Smooth muscle cell (in vitro differentiated cells): ENCODE results near the gene BROX. TPM values are rescaled to one million over a fixed set of nuclear protein-coding genes. Genes with fewer than 3 reads are reported as not detected.
A peak's percentile ranks its signal among the peaks of the same experiment; 100 is the strongest.

Experiments used
- DNase-seq: peaks from one replicate; lab custom pipeline; 2025; ENCODE audit not compliant: unreplicated experiment; lab: John Stamatoyannopoulos, UW
- H2AFZ ChIP-seq: fragments of 200-600 bp; sonication (generic); 2 replicates; pipeline ENCODE4 v1.6.0; 2016; ENCODE audit warnings: antibody characterized with exemption, low read depth, mild to moderate bottlenecking
- H3F3A ChIP-seq: fragments of 200-600 bp; sonication (generic); 2 replicates; pipeline ENCODE4 v1.6.0; 2017; ENCODE audit warnings: antibody characterized with exemption, low read depth
- H3K27ac ChIP-seq: fragments of 200-600 bp; sonication (generic); 2 replicates; pipeline ENCODE4 v1.5.1; 2016; ENCODE audit warnings: low read depth, mild to moderate bottlenecking
- H3K27me3 ChIP-seq: fragments of 200-600 bp; sonication (generic); 2 replicates; pipeline ENCODE4 v1.6.1; 2016; ENCODE audit warnings: low read depth, mild to moderate bottlenecking
- H3K36me3 ChIP-seq: fragments of 200-600 bp; sonication (generic); 2 replicates; pipeline ENCODE4 v1.5.1; 2016; ENCODE audit warnings: low read depth
- H3K4me1 ChIP-seq: fragments of 200-600 bp; sonication (generic); 2 replicates; pipeline ENCODE4 v1.5.1; 2016; ENCODE audit warnings: low read depth
- H3K4me2 ChIP-seq: fragments of 200-600 bp; sonication (generic); 2 replicates; pipeline ENCODE4 v1.6.0; 2016; ENCODE audit warnings: mild to moderate bottlenecking
- H3K4me3 ChIP-seq: fragments of 200-600 bp; sonication (generic); 2 replicates; pipeline ENCODE4 v1.5.1; 2016; ENCODE audit warnings: mild to moderate bottlenecking
- H3K79me2 ChIP-seq: fragments of 200-600 bp; sonication (generic); 2 replicates; pipeline ENCODE4 v1.6.0; 2016; ENCODE audit warnings: low read depth, mild to moderate bottlenecking
- H3K9ac ChIP-seq: fragments of 200-600 bp; sonication (generic); 2 replicates; pipeline ENCODE4 v1.6.0; 2016; ENCODE audit warnings: low read depth
- H3K9me3 ChIP-seq: fragments of 200-600 bp; sonication (generic); replicated peaks from 2 replicates; pipeline ENCODE4 v1.5.1; 2016; ENCODE audit warnings: low read depth
- H4K20me1 ChIP-seq: fragments of 200-600 bp; sonication (generic); 2 replicates; pipeline ENCODE4 v1.6.0; 2016; ENCODE audit warnings: low read depth
- WGBS: methylation state at CpG from one replicate; pipeline ENCODE4 v1.1.7; 2016; ENCODE audit warnings: low lambda C conversion rate; 5-methylcytosine and 5-hydroxymethylcytosine counted together
- polyA plus RNA-seq: library from polyadenylated mRNA; unstranded; fragments of >200 nt; fragmentation: Nextera tagmentation; extraction: Ambion mirVana; gene quantifications from 2 replicates; pipeline ENCODE4 v1.2.1, GENCODE V29; 2016
- total RNA-seq: library from RNA; depleted of rRNA; stranded (reverse); fragments of >200 nt; gene quantifications from 2 replicates; pipeline ENCODE4 v1.2.3, GENCODE V29; 2014
- TF ChIP-seq, protein P1 (sequence below): fragments of 200-600 bp; sonication (generic); IDR thresholded peaks from 2 replicates; pipeline ENCODE4 v1.5.1; 2017; ENCODE audit warnings: borderline replicate concordance, mild to moderate bottlenecking, antibody characterized with exemption; ENCODE audit not compliant: insufficient read depth, poor library complexity, severe bottlenecking

Gene BROX
- total and polyA plus RNA-seq, 2 experiments from 2014 or later = 13.3 to 64.3 TPM

DNA sequence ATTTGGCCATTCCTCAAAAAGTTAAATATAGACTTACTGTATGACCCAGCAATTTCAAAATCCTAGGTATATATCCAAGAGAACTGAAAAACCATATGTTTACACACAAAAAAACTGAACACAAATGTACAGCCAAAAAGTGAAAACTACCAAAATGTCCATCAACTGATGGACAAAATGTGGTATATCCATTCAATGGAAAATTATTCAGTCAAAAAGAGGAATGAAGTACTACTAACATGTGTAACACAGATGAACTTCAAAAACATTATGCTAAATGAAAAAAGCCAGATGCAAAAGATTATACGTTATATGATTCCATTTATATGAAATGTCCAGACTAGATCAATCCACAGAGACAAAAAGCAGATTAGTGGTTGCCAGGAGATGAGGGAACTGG is 8.1 kb upstream of the BROX start:
- Histone ChIP-seq H3K27me3 (no peaks in the 10 kb centered on the region), H3K36me3 (peaks cover 14% of the 10 kb centered on the region), H3K27ac (no peak overlapping the region), H3K9ac (no peak overlapping the region), H3K4me1 (no peaks in the 10 kb centered on the region), H3K9me3 (no peaks in the 10 kb centered on the region), H4K20me1 (peaks cover 33% of the 10 kb centered on the region), H3F3A (no peaks in the 10 kb centered on the region), H3K79me2 (peaks cover 72% of the 10 kb centered on the region), H2AFZ (no peak overlapping the region), H3K4me2 (no peak overlapping the region), H3K4me3 (no peak overlapping the region)
- DNase-seq = no peak
- WGBS = 97% methylated on average over 1 of the region's 1 CpG
- TF ChIP-seq, protein P1, sequence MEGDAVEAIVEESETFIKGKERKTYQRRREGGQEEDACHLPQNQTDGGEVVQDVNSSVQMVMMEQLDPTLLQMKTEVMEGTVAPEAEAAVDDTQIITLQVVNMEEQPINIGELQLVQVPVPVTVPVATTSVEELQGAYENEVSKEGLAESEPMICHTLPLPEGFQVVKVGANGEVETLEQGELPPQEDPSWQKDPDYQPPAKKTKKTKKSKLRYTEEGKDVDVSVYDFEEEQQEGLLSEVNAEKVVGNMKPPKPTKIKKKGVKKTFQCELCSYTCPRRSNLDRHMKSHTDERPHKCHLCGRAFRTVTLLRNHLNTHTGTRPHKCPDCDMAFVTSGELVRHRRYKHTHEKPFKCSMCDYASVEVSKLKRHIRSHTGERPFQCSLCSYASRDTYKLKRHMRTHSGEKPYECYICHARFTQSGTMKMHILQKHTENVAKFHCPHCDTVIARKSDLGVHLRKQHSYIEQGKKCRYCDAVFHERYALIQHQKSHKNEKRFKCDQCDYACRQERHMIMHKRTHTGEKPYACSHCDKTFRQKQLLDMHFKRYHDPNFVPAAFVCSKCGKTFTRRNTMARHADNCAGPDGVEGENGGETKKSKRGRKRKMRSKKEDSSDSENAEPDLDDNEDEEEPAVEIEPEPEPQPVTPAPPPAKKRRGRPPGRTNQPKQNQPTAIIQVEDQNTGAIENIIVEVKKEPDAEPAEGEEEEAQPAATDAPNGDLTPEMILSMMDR = no peak

DNA sequence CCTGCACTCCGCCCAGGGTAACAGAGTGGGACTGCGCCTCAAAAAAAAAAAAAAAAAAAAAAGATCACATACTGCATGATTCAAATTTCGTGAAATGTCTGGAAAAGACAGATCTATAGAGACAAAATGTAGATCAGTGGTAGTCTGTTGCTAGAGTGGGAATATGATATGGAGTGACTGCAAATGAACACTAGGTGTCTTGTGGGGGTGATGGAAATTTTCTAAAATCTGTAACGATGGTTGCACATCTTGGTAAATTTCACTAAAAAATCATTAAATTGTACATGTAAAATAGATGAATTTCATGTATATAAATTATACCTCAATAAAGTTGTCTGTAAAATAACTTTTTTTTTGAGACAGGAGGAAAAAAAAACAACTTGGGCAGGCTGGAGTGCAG is 5.5 kb upstream of the BROX start:
- no peak for DNase-seq
- no peak overlapping the region for H3K9ac ChIP-seq
- H3K4me3 ChIP-seq = no peak overlapping the region
- H3K36me3 ChIP-seq = peaks cover 8% of the 10 kb centered on the region
- H3K4me1 ChIP-seq = peaks cover 11% of the 10 kb centered on the region
- peaks cover 80% of the 10 kb centered on the region for H3K79me2 ChIP-seq
- no peaks in the 10 kb centered on the region for H3K27me3 ChIP-seq
- no peak overlapping the region for H3K27ac ChIP-seq
- H3K9me3 ChIP-seq = no peaks in the 10 kb centered on the region
- peaks cover 2% of the 10 kb centered on the region for H3F3A ChIP-seq
- H2AFZ ChIP-seq = no peak overlapping the region
- H4K20me1 ChIP-seq = peaks cover 45% of the 10 kb centered on the region
- TF ChIP-seq, protein P1 = no peak
- WGBS = over 99% methylated on average over 4 of the region's 4 CpGs
- H3K4me2 ChIP-seq = no peak overlapping the region

DNA sequence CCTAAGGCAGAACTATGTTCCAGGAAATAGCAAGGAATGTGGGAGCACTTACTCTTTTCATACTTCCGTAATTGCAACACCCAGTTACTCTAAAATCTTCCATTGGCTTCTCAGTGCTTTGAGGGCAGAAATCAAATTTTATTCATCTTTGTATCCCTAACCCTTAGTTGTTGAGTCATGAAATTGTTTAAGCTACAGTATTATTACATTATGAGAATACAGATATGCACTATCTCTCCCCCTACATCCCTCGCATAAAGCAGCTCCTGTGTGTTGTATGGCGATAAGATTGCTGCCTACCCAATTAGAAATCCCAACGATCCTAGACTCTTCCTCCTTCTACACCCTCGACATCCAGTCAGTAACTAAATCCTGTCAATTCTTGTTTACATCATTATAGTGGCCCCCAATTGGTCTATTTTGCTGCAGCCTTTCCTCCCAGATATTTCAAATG is 2.6 kb upstream of the BROX start:
- H3K9me3 ChIP-seq = no peaks in the 10 kb centered on the region
- H3K4me1 ChIP-seq = peaks cover 11% of the 10 kb centered on the region
- DNase-seq = no peak
- H3K27ac ChIP-seq = no peak overlapping the region
- H4K20me1 ChIP-seq = peaks cover 26% of the 10 kb centered on the region
- H3K79me2 ChIP-seq = peaks cover 70% of the 10 kb centered on the region
- no peaks in the 10 kb centered on the region for H3K27me3 ChIP-seq
- H2AFZ ChIP-seq = no peak overlapping the region
- TF ChIP-seq, protein P1 = no peak
- WGBS = 93% methylated on average over 5 of the region's 5 CpGs
- H3K4me3 ChIP-seq = no peak overlapping the region
- H3F3A ChIP-seq = peaks cover 3% of the 10 kb centered on the region
- no peaks in the 10 kb centered on the region for H3K36me3 ChIP-seq
- H3K9ac ChIP-seq = no peak overlapping the region
- H3K4me2 ChIP-seq = peak overlapping the region; percentile 94
